NCI-H1694 (cell line): ENCODE measurements around the gene PDK2.

ENCODE experiments used
- DNase-seq: peaks from one replicate; lab custom pipeline; 2025; lab: John Stamatoyannopoulos, UW

The PDK2 gene

DNA sequence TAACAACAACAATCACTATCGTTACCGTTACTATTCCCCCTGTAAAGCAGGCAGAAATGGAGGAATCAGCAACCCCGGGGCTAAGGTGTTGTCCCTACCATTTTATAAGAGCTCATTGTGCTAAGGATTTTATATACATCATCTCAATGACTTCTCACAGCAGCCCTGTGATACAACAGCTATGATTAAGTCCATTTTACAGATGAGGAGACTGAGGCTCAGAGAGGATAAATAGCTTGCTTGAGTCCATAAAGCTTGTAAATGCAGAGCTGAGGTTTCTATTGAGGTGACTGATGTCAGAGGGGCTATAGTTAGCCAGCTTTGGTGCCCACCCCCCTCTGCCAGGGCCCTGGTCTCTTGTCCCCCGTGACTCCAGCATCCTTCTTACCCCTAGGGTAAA is 16.7 kb upstream of the PDK2 start:
- no peak for DNase-seq

DNA sequence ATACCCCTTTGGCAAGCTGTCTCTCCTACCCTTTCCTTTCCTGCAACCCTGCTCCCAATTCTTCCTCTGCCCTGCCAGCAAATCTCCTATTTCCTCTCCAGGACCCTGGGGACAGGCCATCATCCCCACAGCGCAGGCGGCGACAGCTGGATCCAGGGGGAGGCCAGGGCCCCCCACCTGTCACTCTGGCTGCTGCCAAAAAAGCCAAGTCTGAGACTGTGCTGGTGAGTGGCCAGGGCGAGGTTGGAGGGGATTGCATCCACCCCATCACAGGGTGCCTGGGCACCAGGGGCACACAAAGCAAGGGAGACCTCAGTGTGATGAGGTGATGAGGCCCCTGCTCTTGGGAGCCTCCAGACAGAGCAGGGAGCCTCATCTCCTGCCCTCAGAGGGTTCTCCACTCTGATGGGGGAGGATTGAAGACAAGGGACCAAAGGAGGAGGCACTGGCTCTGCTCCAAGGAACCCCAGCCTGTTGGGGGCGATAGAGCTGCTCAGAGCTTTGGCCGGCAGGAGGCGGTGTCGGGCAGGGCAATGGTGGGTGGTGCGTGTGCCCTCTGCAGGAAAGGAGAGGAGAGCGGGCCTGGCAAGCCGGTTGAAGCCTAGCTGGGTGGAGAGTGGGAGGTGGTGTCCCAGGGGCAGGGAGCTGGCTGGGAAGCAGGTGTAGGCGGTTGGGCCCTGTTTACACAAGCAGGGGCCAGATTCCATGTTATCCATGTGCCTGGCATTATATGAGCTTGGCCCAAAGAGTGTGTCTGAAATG is 15.6 kb upstream of the PDK2 start:
- DNase-seq = peak; percentile 71

DNA sequence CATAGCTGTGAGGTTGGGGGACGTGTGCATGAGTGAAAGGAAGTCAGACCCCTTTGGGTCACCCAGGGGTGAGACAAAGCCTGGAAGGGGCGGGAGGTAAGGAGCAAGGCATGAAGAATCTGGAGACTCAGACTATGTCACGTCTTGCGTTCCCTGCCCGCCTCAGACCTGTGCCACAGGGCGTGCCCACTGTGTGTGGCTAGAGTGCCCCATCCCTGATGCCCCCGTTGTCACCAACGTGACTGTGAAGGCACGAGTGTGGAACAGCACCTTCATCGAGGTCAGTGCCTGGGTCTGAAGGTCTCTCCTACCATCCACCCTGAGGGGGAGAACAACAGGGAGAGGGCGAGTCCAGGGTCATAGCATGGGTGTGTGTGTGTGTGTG is 15.1 kb upstream of the PDK2 start:
- DNase-seq = no peak

DNA sequence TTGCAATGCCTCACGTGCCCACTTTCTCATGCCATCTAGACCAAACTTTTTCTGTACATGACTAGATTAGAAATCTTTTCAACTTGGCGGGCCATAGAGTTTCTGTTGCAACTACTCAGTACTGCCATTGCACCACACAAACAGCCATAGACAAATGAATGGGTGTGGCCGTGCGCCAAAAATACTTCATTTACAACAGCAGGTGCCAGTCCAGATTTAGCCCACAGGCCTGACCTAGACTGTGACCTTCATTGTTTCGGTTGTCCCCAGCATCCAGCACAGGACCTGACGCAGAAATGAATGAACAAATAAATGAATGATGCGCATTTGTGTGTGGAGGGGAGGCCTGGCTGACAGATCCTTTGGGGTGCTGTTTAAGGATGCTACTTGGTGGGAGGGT is 14.3 kb upstream of the PDK2 start:
- DNase-seq = no peak

DNA sequence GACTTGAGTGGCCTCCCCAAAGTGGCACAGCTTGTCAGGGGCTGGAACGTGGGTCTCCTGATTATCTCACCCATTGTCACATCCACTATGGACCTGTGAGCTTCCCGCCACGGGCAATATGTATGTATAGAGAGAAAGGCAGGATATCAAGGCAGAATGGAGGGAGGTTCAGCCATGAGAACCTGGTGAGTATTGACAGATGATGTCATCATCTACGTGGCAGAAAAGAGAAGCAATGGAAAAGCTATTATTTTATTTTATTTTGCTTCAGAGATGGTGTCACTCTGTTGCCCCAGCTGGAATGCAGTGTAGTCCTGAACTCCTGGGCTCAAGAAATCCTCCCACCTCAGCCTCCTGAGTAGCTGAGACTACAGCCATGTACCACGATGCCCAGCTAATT is 13.4 kb upstream of the PDK2 start:
- DNase-seq = no peak

DNA sequence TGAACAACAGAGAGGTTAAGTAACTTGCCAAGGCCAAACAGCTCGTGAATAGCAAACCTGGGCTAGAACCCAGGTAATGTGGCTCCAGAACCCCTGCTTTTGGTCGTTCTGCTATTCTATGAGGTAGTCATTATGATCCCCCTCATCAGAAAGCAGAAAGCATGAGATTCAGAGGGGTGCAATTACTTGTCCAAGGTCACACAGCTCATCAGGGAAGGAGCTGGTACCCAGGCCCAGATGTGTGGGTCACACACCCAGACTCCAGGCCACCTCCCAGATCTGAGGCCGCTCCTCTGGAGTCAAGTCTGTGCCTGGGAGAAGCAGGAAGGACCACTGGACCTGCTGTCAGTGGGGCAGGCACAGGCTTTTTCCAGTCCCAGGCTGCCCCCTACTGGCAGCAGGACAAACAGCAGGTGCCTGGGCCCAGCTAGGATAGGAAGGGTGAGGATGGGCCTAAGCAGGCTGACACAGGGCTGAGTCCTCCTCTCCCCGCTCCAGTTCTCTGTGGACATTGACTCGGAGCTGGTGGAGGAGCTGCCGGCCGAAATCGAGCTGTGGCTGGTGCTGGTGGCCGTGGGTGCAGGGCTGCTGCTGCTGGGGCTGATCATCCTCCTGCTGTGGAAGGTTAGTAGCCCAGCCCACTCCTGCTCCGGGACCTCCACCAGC is 7.8 kb upstream of the PDK2 start:
- peak; percentile 59 for DNase-seq

DNA sequence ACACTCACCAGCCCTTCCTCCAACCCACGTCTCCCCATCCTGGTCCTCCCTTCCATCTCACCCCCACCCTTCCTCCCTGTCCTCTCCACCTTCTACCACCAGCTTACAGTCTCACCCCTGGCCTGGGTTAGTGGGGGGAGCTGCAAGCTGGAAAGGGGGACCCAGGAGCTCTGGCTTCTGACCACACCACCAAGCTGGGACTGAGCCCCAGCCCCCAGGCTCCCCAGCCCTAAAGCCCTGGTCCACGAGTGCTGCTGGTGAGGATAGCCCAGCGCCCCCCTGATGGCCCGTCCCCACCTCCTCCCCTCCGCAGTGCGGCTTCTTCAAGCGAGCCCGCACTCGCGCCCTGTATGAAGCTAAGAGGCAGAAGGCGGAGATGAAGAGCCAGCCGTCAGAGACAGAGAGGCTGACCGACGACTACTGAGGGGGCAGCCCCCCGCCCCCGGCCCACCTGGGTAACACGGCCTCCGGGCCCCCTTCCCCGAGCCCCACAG is 7.2 kb upstream of the PDK2 start:
- DNase-seq = no peak

DNA sequence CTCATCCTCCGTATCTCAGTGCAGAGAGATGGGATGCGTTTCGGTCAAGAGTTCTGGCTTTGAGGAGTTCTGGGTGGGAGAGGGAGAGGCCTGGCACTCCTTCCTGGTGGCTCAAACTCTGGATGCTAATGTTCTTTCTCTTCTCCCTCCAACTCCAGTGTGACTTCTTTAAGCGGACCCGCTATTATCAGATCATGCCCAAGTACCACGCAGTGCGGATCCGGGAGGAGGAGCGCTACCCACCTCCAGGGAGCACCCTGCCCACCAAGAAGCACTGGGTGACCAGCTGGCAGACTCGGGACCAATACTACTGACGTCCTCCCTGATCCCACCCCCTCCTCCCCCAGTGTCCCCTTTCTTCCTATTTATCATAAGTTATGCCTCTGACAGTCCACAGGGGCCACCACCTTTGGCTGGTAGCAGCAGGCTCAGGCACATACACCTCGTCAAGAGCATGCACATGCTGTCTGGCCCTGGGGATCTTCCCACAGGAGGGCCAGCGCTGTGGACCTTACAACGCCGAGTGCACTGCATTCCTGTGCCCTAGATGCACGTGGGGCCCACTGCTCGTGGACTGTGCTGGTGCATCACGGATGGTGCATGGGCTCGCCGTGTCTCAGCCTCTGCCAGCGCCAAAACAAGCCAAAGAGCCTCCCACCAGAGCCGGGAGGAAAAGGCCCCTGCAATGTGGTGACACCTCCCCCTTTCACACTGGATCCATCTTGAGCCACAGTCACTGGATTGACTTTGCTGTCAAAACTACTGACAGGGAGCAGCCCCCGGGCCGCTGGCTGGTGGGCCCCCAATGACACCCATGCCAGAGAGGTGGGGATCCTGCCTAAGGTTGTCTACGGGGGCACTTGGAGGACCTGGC is 6.0 kb upstream of the PDK2 start:
- no peak for DNase-seq

DNA sequence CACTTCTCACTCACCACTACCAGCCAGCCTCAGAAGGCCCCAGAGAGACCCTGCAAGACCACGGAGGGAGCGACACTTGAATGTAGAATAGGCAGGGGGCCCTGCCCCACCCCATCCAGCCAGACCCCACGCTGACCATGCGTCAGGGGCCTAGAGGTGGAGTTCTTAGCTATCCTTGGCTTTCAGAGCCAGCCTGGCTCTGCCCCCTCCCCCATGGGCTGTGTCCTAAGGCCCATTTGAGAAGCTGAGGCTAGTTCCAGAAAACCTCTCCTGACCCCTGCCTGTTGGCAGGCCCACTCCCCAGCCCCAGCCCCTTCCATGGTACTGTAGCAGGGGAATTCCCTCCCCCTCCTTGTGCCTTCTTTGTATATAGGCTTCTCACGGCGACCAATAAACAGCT is 5.1 kb upstream of the PDK2 start:
- DNase-seq = no peak

DNA sequence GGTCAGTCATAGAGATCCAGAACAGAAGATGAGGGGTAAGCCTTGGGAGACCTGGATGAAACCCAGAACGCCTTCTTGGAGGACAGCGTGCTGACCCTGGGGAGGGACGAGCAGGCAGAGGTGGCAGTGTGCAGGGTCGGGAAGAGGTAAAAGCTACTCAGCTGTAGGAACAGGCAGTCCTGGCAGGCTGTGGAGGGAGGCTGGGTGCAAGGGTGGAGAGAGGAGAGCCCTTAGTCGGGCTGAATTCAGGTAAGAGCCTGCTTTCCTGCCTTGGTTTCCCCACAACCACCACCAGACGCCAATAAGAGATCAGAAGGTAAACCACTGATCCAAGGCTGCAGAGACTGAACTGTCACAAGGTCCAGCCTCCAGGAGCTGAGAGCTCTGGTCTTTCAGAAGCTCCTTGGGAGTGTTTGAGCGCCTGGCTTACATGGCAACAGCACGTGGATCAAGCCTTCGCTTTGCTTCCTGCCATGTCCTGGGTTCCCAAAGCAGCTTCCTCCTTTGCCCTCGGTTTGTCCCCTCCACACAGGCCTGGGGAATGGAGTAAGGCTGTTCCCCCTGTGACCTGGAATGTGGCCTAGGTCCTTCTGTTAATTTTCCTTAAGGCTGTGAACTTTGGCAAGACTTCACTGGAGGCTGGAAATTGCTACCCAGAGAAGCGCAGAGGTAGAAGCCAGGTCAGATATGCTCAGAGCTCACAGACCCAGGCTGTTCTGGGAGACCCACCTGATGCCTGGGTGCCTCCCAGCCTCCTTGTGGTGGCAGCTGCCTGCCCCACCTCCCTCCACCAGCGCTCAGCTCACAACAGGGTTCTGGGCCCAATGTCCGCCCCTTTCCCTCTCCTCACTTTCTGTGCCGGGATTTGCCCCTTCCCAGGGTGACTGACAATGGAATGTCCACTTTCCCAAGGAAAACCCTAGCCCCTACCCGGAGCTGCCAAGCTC is 3.9 kb upstream of the PDK2 start:
- no peak for DNase-seq

DNA sequence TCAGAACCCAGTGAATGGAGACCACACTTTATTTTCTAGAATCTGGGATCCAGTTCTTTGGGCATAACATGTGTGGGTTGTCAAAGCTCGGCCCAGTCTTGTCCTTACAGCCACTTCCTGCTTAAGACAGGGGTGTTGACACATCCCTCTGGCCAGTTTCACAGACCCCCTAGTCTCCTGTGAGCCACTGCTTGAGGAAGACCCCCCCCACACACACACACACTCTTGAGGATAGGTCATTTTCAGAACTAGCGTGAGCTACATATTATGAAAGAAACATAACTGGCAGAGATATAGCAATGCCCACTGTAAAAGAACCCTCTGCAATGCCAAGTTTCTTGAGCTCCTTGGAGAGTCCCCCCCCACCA is 3.2 kb upstream of the PDK2 start:
- no peak for DNase-seq

DNA sequence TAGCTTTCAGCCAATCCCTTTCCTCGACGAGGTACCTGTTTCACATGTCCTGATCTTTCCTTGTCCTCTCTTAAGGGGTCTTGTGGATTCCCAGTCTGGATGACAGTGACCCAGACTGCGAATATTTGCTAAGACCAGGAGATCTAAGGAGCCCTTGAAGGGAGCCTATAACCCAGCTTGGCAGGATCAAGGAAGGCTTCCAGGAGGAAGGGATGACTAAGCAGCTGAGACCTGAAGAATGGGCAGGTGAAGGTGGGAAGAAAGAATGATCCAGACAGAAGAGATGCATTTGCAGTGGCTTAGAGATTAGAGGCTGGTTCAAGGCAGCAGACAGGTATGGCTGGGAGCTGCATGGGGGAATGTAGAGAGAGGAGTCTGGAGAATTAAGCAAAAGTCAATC is 1.9 kb upstream of the PDK2 start:
- DNase-seq = no peak

DNA sequence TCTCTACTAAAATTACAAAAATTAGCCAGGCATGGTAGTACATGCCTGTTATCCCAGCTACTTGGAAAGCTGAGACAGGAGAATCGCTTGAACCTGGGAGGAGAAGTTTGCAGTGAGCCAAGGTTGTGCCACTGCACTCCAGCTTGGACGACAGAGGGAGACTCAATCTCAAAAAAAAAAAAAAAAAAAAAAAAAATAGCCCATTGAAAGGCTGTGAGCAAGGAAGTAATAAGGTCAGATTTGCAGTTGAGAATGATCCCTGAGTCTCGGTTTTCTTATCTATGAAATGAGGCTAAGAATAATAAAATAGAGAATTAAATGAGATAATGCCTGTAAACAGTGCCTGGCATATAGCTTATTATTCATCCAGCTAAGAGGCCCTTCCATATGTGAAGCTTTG is 1.3 kb upstream of the PDK2 start:
- DNase-seq = no peak

DNA sequence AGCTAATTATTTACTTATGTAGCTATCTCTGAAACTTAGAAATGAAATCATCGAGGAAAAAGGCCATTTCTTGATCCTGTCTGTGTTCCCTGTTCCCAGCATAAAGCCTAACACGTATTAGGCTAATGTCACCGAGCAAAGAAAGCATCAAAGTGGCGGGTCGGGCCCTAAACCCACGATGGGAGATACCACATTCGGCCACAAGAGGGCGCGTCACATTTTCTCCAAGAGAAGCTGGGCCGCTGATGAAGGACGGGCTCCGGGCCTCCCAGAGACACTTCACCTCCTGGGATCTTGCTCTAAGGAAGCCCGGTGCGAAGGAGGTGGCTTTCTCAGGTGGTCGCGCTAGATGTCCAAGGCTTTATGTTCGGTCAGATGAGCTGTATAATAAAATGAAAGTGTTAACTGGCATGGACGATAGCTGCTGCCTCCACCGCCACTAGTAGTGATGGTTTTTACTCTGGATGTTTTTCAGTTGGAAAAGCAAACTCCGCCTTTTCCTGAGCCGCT is 853 bp upstream of the PDK2 start:
- peak; percentile 92 for DNase-seq

DNA sequence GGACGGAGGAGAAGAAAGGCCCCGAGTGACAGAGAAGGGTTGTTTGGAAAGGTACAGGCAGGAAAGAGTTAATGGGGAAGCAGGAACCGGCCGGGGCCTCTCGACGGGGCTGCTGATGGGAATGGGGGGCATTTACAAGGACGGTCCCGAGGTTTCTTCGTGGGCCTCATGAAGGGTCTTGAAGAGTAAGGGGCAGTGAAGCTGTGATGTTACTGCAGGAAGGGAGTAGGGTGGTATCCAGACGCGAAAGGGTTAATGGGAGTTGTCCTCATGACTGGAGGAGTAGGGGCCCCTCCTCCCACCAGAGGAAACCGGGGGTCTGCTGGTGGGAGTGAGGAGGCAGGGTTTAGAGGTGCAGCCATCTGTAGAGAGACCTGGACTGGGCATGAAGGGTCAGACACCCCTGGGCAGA is 481 bp downstream of the PDK2 start:
- no peak for DNase-seq

DNA sequence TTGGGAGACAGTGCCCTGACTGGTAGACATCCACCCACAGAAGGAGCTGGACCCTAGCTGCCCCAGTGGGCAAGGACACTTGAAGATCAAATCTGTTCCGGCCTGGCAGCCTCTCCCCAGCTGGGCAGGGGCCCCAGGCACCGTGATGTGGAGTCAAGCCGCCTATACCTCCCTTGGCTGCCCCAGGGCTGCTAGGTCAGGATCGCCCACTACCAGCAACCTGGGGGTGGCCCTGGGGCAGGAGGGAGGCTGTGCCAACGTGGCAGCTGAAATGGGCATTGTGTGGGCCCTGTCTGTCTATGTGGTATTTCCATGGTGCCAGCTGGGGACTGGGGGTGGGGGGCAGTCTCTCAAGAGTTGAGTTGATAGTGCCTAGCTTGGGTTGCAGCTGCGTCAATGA is 941 bp downstream of the PDK2 start:
- DNase-seq = no peak

DNA sequence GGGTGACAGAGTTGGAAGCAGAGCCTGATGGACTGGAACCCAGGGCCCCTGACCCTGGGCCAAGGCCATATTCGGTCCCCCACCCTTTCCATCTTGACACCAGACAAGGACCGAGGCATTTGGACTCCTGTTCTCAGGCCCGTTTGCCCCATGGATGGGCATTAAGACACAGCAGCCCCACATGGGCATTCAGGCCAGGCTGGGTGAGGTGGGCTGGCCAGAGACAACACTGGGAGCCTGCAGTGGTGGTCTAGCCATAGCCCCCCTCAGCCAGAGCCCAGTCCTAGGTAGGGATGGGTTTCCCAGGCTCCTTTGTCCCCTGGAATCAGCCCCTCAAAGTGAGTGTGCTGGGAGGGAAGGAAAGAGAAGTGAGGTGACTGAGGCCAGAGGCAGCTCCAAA is 1.6 kb downstream of the PDK2 start:
- no peak for DNase-seq

DNA sequence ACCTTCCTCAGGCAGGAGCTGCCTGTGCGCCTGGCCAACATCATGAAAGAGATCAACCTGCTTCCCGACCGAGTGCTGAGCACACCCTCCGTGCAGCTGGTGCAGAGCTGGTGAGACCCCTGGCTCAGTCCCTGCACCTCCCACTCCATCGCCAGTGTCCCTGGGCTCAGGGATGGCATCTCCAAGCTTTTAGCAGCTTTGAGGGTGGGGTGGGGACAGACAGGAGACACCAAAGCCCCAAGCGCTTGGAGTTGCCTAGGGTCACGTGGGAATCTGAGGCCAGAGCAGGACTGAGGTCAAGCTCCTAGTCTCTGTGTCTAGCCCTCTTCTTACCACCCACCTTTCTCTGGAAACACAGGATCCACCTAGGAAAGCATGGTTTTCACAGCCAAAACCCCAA is 2.3 kb downstream of the PDK2 start:
- DNase-seq = no peak

DNA sequence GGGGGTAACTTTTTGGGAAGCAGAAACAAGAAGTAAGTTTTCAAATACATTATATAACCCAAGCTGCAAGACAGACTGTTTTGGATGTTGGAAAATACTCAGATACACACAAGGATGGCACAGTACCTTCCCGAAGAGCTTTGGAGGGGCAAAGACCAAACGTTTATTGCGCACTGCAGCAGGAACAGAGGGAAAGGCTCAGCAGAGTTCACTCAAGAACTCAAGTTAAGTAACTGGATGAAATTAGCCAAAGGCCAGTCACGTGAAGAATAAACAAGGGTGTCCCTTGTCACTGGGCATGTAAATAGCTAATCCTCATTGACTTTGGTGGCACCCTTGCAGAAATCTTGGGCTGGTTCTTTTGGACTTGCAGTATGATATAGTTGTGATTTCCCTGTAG is 2.8 kb downstream of the PDK2 start:
- no peak for DNase-seq

DNA sequence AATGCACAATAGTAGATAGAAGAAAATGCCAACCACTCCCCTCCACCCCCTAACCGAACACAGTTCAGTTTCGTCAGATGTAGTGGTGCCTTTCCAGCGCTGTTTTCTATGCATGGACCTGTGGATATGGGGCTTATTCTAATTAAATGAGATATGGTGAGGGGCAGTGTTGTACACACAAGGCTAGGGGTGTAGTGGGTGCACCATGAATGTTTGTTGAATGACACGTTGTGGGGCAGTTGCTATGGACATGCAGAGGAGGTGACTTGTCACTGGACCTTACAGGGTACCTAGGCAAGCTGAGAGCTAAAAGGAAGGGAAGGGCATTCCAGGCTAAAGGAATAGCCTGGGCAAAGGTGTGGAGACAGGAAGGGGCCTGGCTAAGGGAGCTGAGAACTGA is 3.4 kb downstream of the PDK2 start:
- no peak for DNase-seq

DNA sequence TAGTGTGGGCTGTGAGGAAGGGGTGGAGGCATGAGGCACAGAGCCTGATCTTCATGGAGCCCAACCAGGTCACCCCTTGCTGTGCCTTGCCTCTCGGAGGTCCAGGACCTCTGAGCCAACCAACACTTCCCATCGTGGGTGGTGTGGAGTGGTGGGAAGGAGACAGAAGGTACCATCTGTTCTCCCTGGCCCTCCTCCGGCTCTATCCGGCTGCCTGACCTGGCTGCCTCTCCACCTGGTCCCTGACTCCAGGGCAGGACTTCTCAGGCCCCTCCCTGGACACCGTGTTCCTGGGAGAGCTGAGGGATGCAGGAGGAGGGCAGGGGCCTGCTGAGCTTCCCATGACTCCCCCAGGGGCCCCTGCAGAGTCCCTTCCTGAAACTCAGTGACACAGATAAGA is 3.9 kb downstream of the PDK2 start:
- DNase-seq = no peak

DNA sequence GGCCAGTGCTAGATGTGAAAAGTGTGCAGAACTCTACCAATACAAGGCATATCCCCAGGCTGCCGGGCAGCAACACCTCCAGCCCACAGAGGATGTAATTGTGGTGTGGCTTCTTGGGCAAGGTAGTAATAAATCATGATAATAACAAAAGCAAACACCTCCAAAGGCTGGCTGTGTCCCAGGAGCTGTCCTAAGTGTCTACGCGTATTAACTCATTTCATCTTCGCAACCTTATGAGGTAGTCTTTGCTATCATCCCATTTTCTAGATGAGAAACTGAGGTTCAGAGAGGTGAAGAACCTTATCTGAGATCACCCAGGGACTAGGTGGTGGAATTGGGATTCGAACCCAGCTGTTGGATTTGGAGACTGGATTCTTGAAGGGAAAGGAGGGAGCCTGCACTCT is 5.3 kb downstream of the PDK2 start:
- DNase-seq = no peak
